ENCODE measurements around the gene MPRIP.

DNA sequence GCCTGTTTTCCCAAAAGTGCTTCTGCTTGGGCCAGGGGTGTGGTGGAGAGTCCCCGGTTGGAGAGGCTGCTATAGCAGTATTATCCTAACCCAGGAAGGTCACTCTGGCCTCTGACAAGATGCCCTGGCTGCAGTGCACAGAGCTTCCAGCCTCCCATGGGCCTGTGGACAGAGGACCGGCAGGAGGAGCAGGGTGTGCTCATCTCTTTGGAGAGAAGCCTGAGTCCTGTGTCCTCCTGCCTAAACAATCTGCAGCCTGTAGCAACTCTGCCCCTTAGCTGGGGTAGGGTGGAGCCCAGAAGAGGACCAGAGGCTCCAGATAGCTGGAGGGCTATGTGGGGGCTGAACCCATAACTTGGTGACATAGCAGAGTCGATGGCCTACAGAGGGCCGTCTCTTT lies 78.0 kb downstream of the MPRIP start:
- TF ChIP-seq POLR2A (IDR thresholded peaks at IDR 0.05; ENCODE audit: borderline replicate concordance, extremely low read depth, insufficient read depth, insufficient read length) (no peak), TCF7L2 (IDR thresholded peaks at IDR 0.05; ENCODE audit: borderline replicate concordance, extremely low read depth, insufficient read depth, insufficient read length) (no peak), SP1 (IDR thresholded peaks at IDR 0.05; ENCODE audit: low read depth) (no peak), SIN3A (IDR thresholded peaks at IDR 0.05; ENCODE audit: low read depth) (no peak), ZNF274 (IDR thresholded peaks at IDR 0.05; ENCODE audit: low read depth, low read length) (no peak), ZFX (IDR thresholded peaks at IDR 0.05) (no peak), EZH2 (IDR thresholded peaks at IDR 0.05) (no peak), POLR2AphosphoS5 (IDR thresholded peaks at IDR 0.05; ENCODE audit: low read depth, low read length) (no peak)
- TF ChIP-seq, protein P1, sequence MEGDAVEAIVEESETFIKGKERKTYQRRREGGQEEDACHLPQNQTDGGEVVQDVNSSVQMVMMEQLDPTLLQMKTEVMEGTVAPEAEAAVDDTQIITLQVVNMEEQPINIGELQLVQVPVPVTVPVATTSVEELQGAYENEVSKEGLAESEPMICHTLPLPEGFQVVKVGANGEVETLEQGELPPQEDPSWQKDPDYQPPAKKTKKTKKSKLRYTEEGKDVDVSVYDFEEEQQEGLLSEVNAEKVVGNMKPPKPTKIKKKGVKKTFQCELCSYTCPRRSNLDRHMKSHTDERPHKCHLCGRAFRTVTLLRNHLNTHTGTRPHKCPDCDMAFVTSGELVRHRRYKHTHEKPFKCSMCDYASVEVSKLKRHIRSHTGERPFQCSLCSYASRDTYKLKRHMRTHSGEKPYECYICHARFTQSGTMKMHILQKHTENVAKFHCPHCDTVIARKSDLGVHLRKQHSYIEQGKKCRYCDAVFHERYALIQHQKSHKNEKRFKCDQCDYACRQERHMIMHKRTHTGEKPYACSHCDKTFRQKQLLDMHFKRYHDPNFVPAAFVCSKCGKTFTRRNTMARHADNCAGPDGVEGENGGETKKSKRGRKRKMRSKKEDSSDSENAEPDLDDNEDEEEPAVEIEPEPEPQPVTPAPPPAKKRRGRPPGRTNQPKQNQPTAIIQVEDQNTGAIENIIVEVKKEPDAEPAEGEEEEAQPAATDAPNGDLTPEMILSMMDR (IDR thresholded peaks at IDR 0.05 in 2 of 3, conservative IDR thresholded peaks at IDR 0.05 in 1 of 3; ENCODE audit: borderline replicate concordance in 1 of 3, insufficient read depth in 1 of 3, low read depth in 2 of 3, low read length in 2 of 3) = no peak
